ENCODE data around the gene RPP30.
A peak's percentile ranks its signal among the peaks of the same experiment; 100 is the strongest.

RPP30 gene

GRCh38 chr10:90905925-90906324 lies 34.2 kb downstream of the RPP30 start:
- H3K4me1 ChIP-seq (ENCODE audit: low read length): peaks cover 19% of the 10 kb centered on the region
- no peaks in the 10 kb centered on the region for H3K27me3 ChIP-seq (ENCODE audit: low read depth, low read length)
- no peaks in the 10 kb centered on the region for H4K20me1 ChIP-seq (ENCODE audit: insufficient read depth, low read length)
- H3K4me3 ChIP-seq (ENCODE audit: low read length): peak overlapping the region; percentile 30
- H3K27ac ChIP-seq (ENCODE audit: low read length): peak overlapping the region; percentile 32; the same call in 1 of the 2 replicates
- H2AFZ ChIP-seq (ENCODE audit: low read depth, low read length): no peak overlapping the region
- H3K9ac ChIP-seq (ENCODE audit: low read length): no peak overlapping the region
- H3K79me2 ChIP-seq (ENCODE audit: low read length): no peaks in the 10 kb centered on the region
- H3K9me3 ChIP-seq (ENCODE audit: insufficient read depth, low read length): no peaks in the 10 kb centered on the region
- peak overlapping the region; percentile 63 for H3K4me2 ChIP-seq (ENCODE audit: low read length)
- H3K36me3 ChIP-seq (replicated peaks; ENCODE audit: low read depth, low read length): peaks cover 21% of the 10 kb centered on the region
- TF ChIP-seq EZH2phosphoT487 (IDR thresholded peaks at IDR 0.05; ENCODE audit: low read depth) (no peak), CTCF (IDR thresholded peaks at IDR 0.05; ENCODE audit: low read depth, low read length) (no peak)

GRCh38 chr10:90906596-90906995 lies 34.8 kb downstream of the RPP30 start:
- no peak overlapping the region for H3K4me3 ChIP-seq (ENCODE audit: low read length)
- peak overlapping the region; percentile 63 for H3K4me2 ChIP-seq (ENCODE audit: low read length)
- peak overlapping the region; percentile 32; the same call in 1 of the 2 replicates for H3K27ac ChIP-seq (ENCODE audit: low read length)
- no peaks in the 10 kb centered on the region for H3K9me3 ChIP-seq (ENCODE audit: insufficient read depth, low read length)
- H4K20me1 ChIP-seq (ENCODE audit: insufficient read depth, low read length): no peaks in the 10 kb centered on the region
- H3K27me3 ChIP-seq (ENCODE audit: low read depth, low read length): no peaks in the 10 kb centered on the region
- H2AFZ ChIP-seq (ENCODE audit: low read depth, low read length): no peak overlapping the region
- TF ChIP-seq EZH2phosphoT487 (IDR thresholded peaks at IDR 0.05; ENCODE audit: low read depth) (no peak), CTCF (IDR thresholded peaks at IDR 0.05; ENCODE audit: low read depth, low read length) (no peak)
- peaks cover 19% of the 10 kb centered on the region for H3K4me1 ChIP-seq (ENCODE audit: low read length)
- H3K9ac ChIP-seq (ENCODE audit: low read length): no peak overlapping the region
- H3K79me2 ChIP-seq (ENCODE audit: low read length): no peaks in the 10 kb centered on the region
- H3K36me3 ChIP-seq (replicated peaks; ENCODE audit: low read depth, low read length): peaks cover 21% of the 10 kb centered on the region

GRCh38 chr10:90911133-90912051 lies 39.6 kb downstream of the RPP30 start:
- H3K9me3 ChIP-seq (ENCODE audit: insufficient read depth, low read length): no peaks in the 10 kb centered on the region
- H3K27me3 ChIP-seq (ENCODE audit: low read depth, low read length): no peaks in the 10 kb centered on the region
- peak overlapping the region; percentile 80; the same call in 1 of the 2 replicates for H2AFZ ChIP-seq (ENCODE audit: low read depth, low read length)
- peaks cover 37% of the 10 kb centered on the region for H3K4me1 ChIP-seq (ENCODE audit: low read length)
- peak overlapping the region; percentile 42; the same call in 1 of the 2 replicates for H3K4me2 ChIP-seq (ENCODE audit: low read length)
- H4K20me1 ChIP-seq (ENCODE audit: insufficient read depth, low read length): no peaks in the 10 kb centered on the region
- no peak overlapping the region for H3K4me3 ChIP-seq (ENCODE audit: low read length)
- peaks cover 14% of the 10 kb centered on the region for H3K36me3 ChIP-seq (replicated peaks; ENCODE audit: low read depth, low read length)
- peak overlapping the region; percentile 43; the same call in 1 of the 2 replicates for H3K27ac ChIP-seq (ENCODE audit: low read length)
- TF ChIP-seq CTCF (IDR thresholded peaks at IDR 0.05; ENCODE audit: low read depth, low read length) (peak; percentile 64), EZH2phosphoT487 (IDR thresholded peaks at IDR 0.05; ENCODE audit: low read depth) (no peak)
- H3K79me2 ChIP-seq (ENCODE audit: low read length): no peaks in the 10 kb centered on the region
- H3K9ac ChIP-seq (ENCODE audit: low read length): peak overlapping the region; percentile 35; the same call in 1 of the 2 replicates

GRCh38 chr10:90912174-90912573 lies 40.4 kb downstream of the RPP30 start:
- Histone ChIP-seq H3K36me3 (replicated peaks; ENCODE audit: low read depth, low read length) (peaks cover 6% of the 10 kb centered on the region), H3K79me2 (ENCODE audit: low read length) (no peaks in the 10 kb centered on the region), H3K9me3 (ENCODE audit: insufficient read depth, low read length) (no peaks in the 10 kb centered on the region), H3K4me3 (ENCODE audit: low read length) (no peak overlapping the region), H3K4me1 (ENCODE audit: low read length) (peaks cover 33% of the 10 kb centered on the region), H4K20me1 (ENCODE audit: insufficient read depth, low read length) (no peaks in the 10 kb centered on the region), H2AFZ (ENCODE audit: low read depth, low read length) (no peak overlapping the region), H3K9ac (ENCODE audit: low read length) (0 out of 2 replicates have a peak overlapping the region, but pooled peaks have one; percentile 35), H3K4me2 (ENCODE audit: low read length) (no peak overlapping the region), H3K27me3 (ENCODE audit: low read depth, low read length) (no peaks in the 10 kb centered on the region), H3K27ac (ENCODE audit: low read length) (no peak overlapping the region)
- TF ChIP-seq CTCF (IDR thresholded peaks at IDR 0.05; ENCODE audit: low read depth, low read length) (no peak), EZH2phosphoT487 (IDR thresholded peaks at IDR 0.05; ENCODE audit: low read depth) (no peak)
